ENCODE data around the gene REC114.
A peak's percentile ranks its signal among the peaks of the same experiment; 100 is the strongest.
"Not testable (repeated sequence)": the region's sequence is repeated elsewhere in the genome, so short reads cannot be mapped to it uniquely, and the experiment has no call there.

REC114 gene

DNA sequence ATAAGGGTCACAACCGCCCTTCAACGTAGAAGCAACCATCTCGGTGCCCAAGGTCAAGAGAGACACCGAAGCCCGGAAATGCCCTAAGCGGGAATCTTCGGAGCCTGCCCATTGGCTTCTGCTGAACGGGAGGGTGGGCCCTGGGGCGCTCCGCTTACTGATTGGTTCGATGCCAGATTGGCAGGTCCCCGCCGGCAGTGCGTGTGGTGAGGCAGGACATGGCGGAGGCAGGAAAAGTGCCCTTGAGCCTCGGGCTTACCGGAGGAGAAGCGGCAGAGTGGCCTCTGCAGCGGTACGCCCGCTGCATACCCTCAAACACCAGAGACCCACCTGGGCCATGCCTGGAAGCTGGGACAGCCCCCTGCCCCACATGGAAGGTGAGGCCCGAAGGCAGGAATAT lies at the start of gene REC114:
TSS of gene REC114 (plus strand) at position 197 of the 400 bp plus-strand sequence. CDS start at position 219, 22 bp downstream.
- no peak for DNase-seq

DNA sequence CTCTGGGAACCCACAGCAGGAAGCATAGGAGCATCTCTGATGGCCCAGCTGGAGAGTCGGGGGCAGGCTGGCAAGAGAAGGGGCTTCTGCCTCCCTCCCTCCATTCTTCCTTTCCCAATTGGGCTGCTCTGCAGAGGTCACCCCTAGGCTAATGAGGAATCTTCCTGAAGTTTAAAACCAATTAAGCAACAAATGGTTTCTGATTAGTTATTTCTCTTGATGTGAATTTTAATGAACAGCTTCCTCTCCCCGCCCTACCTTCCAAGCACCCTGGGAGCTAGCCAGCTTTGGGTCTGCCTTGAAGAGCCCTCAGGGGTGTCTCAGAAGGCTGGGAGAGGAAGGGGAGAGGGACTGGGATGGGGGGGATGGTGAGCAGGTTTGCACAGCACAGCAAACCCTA lies 49.6 kb upstream of the REC114 start:
- no peak for DNase-seq

GRCh38 chr15:73394782-73395181 lies 48.2 kb upstream of the REC114 start:
- DNase-seq: no peak

GRCh38 chr15:73395671-73396070 lies 47.3 kb upstream of the REC114 start:
- no peak for DNase-seq

- no peak for DNase-seq
These were observed 45.5 kb upstream of the REC114 start for GRCh38 chr15:73397461-73397860.

- DNase-seq: no peak
These were observed 44.1 kb upstream of the REC114 start for GRCh38 chr15:73398861-73399260.

DNA sequence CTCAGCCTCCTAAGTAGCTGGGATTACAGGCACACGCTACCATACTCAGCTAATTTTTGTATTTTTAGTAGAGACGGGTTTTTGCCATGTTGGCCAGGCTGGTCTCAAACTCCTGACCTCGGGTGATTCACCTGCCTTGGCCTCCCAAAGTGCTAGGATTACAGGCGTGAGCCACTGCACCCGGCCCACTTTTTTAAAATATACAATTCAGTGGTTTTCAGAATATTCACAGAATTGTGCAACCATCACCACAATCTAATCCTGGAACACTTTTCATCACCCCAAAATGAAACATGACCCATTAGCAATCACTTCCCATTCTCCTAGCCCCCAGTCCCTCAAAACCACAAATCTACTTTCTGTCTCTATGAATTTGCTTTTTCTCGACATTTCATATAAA lies 42.7 kb upstream of the REC114 start:
- peak; percentile 17 for DNase-seq

DNA sequence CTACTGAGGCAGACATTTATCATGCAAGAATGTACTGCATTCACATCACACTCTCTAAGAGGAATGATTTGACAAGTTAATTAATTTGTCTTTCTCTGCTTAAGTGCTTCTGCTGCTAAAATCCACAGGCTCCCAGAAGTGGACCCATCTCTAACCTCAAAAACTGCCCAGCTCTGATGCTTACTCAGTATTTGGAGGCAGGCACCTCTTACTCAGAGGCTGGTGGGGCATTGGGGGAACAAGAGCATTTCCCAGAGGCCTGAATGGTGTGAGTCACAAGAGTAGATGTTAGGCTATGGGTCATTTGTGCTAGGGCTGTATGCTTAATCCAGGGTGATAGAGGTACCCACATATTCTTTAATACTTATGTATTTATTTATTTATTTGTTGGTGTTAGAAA lies 39.8 kb upstream of the REC114 start:
- DNase-seq: no peak

- no peak for DNase-seq
These were observed 28.1 kb upstream of the REC114 start for GRCh38 chr15:73414876-73415275.

- DNase-seq: no peak
These were observed 18.5 kb upstream of the REC114 start for GRCh38 chr15:73424506-73424905.

DNA sequence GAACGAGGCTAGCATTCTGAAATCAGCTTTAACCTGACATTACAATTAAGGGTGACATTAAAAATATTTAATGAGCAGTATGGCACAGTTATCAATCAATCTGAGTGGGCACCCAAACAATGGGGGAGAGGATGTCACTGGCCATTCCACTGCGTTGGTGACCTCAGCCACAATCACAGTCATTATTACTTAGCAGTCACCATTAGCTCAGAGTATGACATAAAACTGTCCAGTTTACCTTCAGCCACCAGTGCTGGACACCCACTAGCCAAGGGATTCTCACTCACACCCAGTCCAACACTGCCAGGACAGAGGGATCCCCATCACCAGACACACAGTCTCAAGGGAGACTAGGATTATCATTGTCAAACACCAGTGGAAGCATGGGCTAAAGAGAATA lies 17.5 kb upstream of the REC114 start:
- DNase-seq: no peak

GRCh38 chr15:73426323-73426994 lies 16.5 kb upstream of the REC114 start:
- no peak for DNase-seq

DNA sequence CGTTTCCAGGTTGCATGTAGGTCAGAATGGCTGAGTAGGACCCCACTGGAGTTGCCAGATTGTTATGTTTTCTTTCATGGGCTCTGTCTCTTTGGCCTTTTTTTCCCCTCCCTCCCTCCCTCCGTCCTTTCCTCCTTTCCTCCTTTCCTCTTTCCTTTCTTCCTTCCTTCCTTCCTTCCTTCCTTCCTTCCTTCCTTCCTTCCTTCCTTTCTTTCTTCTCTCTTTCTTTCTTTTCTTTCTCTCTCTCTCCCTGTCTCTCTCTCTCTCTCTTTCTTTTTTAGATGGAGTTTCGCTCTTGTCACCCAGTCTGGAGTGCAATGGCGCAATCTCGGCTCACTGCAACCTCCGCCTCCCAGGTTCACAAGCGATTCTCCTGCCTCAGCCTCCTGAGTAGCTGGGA lies 11.6 kb upstream of the REC114 start:
- not testable (repeated sequence) for DNase-seq

GRCh38 chr15:73433873-73434272 lies 9.1 kb upstream of the REC114 start:
- no peak for DNase-seq

- DNase-seq: no peak
These were observed 6.4 kb upstream of the REC114 start for GRCh38 chr15:73436613-73437012.

- DNase-seq: no peak
These were observed 5.3 kb upstream of the REC114 start for GRCh38 chr15:73437543-73438109.

- DNase-seq: no peak
These were observed 4.3 kb upstream of the REC114 start for GRCh38 chr15:73438651-73439050.

DNA sequence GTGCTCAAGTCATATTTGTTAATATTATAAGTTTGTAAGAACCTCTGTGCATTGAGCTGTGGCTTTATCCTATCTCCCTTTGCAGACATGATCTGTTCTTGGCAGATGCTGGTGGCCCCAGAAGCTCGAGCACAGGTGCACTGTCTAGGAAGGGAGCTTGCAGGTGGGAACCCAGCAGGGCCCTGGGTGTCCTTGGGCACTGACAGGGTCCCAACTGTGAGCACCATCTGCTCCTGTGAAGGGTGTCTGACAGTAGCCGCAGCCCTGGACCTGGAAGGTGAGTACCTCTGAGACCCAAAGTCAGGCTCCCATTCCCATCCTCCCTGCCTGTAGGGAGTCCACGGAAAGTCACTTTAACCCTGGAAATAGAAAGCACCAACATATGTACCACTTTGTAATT lies 2.4 kb upstream of the REC114 start:
- DNase-seq: no peak

GRCh38 chr15:73442421-73442820 lies 543 bp upstream of the REC114 start:
- no peak for DNase-seq

GRCh38 chr15:73447471-73447870 lies 4.5 kb downstream of the REC114 start:
- not testable (repeated sequence) for DNase-seq

DNA sequence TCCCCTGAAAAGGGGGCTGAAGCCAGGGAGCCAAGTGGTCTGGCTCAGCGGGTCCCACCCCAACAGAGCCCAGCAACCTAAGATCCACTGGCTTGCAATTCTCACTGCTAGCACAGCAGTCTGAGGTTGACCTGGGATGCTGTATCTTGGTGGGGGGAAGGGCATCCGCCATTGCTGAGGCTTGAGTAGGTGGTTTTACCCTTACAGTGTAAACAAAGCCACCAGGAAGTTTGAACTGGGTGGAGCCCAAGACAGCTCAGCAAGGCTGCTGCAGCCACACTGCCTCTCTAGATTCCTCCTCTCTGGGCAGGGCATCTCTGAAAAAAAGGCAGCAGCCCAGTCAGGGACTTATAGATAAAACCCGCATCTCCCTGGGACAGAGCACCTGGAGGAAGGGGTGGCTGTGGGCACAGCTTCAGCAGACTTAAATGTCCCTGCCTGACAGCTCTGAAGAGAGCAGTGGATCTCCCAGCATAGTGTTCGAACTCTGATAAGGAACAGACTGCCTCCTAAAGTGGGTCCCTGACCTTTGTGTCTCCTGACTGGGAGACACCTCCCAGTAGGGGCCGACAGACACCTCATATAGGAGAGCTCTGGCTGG lies 5.3 kb downstream of the REC114 start:
- DNase-seq: not testable (repeated sequence)

- not testable (repeated sequence) for DNase-seq
These were observed 7.0 kb downstream of the REC114 start for GRCh38 chr15:73449980-73450379.

- no peak for DNase-seq
These were observed 11.1 kb downstream of the REC114 start for GRCh38 chr15:73454096-73454495.

- DNase-seq: no peak
These were observed 12.9 kb downstream of the REC114 start for GRCh38 chr15:73455876-73456275.

DNA sequence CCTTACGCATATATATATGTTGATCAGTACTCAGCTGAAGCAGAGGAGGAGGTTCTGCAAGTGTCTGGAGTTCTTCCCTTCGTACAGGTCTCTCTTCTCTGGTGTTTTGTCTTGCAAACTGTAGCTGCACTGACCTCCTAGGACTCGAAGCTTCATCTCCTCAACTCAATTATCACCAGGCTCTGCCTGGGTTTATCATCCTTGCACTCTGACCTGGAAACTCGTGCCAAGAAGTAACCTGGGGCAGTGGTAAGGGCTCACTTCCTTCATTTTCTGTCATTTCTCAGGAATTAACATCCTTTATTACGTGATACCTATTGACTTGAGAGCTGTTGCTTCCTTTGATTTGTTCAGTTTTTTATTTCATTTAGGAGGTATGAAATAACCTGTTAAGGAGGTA lies 14.4 kb downstream of the REC114 start:
- DNase-seq: no peak
